KBM-7 (cell line): ENCODE measurements around the gene PLSCR1.

Experiments
- DNase-seq: peaks from one replicate; pipeline ENCODE4 v3.0.0-alpha.2; 2015
- in situ Hi-C: fragments of 300-500 bp; cut with MboI; formaldehyde crosslinking; loops from 2 replicates; pipeline ENCODE4 v1.14.3; 2020; ENCODE audit warnings: low sequenced_read_pairs, low pct_unique_long_range_greater_than_20kb, mixed read lengths

Gene PLSCR1

GRCh38 chr3:146544002-146544928 lies at the start of gene PLSCR1:
Gene PLSCR1, minus strand, starts transcription at chr3:146544607. Its CDS starts 8,055 bp downstream, at chr3:146536552.
- in situ Hi-C loops, result no loop called here
- peak; percentile 97 for DNase-seq

GRCh38 chr3:146593776-146594175 lies 49.4 kb upstream of the PLSCR1 start:
- no peak for DNase-seq
- in situ Hi-C loops, result no loop called here

- DNase-seq, result no peak
- in situ Hi-C loops, result no loop called here
These were observed 46.1 kb upstream of the PLSCR1 start for GRCh38 chr3:146590521-146590920.

GRCh38 chr3:146589899-146590508 lies 45.6 kb upstream of the PLSCR1 start:
- peak; percentile 37 for DNase-seq
- in situ Hi-C loops, result no loop called here

GRCh38 chr3:146585156-146585555 lies 40.7 kb upstream of the PLSCR1 start:
- no peak for DNase-seq
- in situ Hi-C loops, result no loop called here

GRCh38 chr3:146581951-146582467 lies 37.6 kb upstream of the PLSCR1 start:
- in situ Hi-C loops, result no loop called here

GRCh38 chr3:146581080-146581601 lies 36.7 kb upstream of the PLSCR1 start:
- in situ Hi-C loops, result no loop called here
- no peak for DNase-seq

More at GRCh38 chr3:146581951-146582467, 37.6 kb upstream of the PLSCR1 start:
- DNase-seq, result peak; percentile 76

GRCh38 chr3:146577662-146578061 lies 33.3 kb upstream of the PLSCR1 start:
- DNase-seq, result peak; percentile 35
- in situ Hi-C loops, result no loop called here

- in situ Hi-C loops, result no loop called here
- no peak for DNase-seq
These were observed 31.2 kb upstream of the PLSCR1 start for GRCh38 chr3:146575636-146576035.

- in situ Hi-C loops, result no loop called here
- DNase-seq, result no peak
These were observed 29.8 kb upstream of the PLSCR1 start for GRCh38 chr3:146574173-146574572.

- in situ Hi-C loops, result no loop called here
- DNase-seq, result no peak
These were observed 24.9 kb upstream of the PLSCR1 start for GRCh38 chr3:146569314-146569713.

- DNase-seq, result no peak
- in situ Hi-C loops, result no loop called here
These were observed 21.7 kb upstream of the PLSCR1 start for GRCh38 chr3:146566138-146566537.

GRCh38 chr3:146561879-146562278 lies 17.5 kb upstream of the PLSCR1 start:
- in situ Hi-C loops, result no loop called here
- DNase-seq, result no peak

- in situ Hi-C loops, result no loop called here
- no peak for DNase-seq
These were observed 17.1 kb upstream of the PLSCR1 start for GRCh38 chr3:146561463-146561862.

- no peak for DNase-seq
- in situ Hi-C loops, result no loop called here
These were observed 16.3 kb upstream of the PLSCR1 start for GRCh38 chr3:146560678-146561077.

- in situ Hi-C loops, result no loop called here
- DNase-seq, result no peak
These were observed 15.0 kb upstream of the PLSCR1 start for GRCh38 chr3:146559388-146559787.

GRCh38 chr3:146558781-146559180 lies 14.4 kb upstream of the PLSCR1 start:
- peak; percentile 51 for DNase-seq

GRCh38 chr3:146557745-146558144 lies 13.3 kb upstream of the PLSCR1 start:
- no peak for DNase-seq
- in situ Hi-C loops, result no loop called here

More at GRCh38 chr3:146558781-146559180, 14.4 kb upstream of the PLSCR1 start:
- in situ Hi-C loops, result no loop called here

GRCh38 chr3:146555311-146555710 lies 10.9 kb upstream of the PLSCR1 start:
- in situ Hi-C loops, result no loop called here
- DNase-seq, result no peak
